Adrenal gland (tissue), 12 donors: ENCODE measurements around the gene ETV5. TPM values are rescaled to one million over a fixed set of nuclear protein-coding genes. Genes with fewer than 3 reads are reported as not detected.

Experiments used
- DNase-seq, 7 donors: peaks; one replicate each; pipeline ENCODE4 v3.0.0-alpha.2; 2019 to 2020
- H3K27ac ChIP-seq, 5 donors: fragments of 200-600 bp; sonication (generic) in 4 of 5; 1 replicate in 3 of 5; 2 replicates in 2 of 5; pipeline versions ENCODE4 v1.5.1 to v1.8.0; 2016 to 2020; ENCODE audit warnings: mild to moderate bottlenecking in 1 of 5
- H3K27me3 ChIP-seq: fragments of 200-600 bp; 2 replicates; pipeline ENCODE4 v1.8.0; 2021
- H3K36me3 ChIP-seq, 2 donors: fragments of 200-600 bp; replicated peaks in 1 of 2; 1 replicate in 1 of 2; 2 replicates in 1 of 2; pipeline versions ENCODE4 v1.5.1 to v1.8.0; 2018 to 2022
- H3K4me1 ChIP-seq, 2 donors: fragments of 200-600 bp; replicated peaks in 1 of 2; 1 replicate in 1 of 2; 2 replicates in 1 of 2; pipeline versions ENCODE4 v1.5.1 to v1.8.0; 2018 to 2021
- H3K4me3 ChIP-seq, 4 donors: fragments of 200-600 bp; sonication (generic) in 3 of 4; one replicate each; pipeline ENCODE4 v1.5.1; 2016 to 2018
- H3K9me3 ChIP-seq, 3 donors: fragments of 200-600 bp; sonication (generic) in 1 of 3; replicated peaks in 1 of 3; 1 replicate in 2 of 3; 2 replicates in 1 of 3; pipeline versions ENCODE4 v1.5.1 to v1.8.0; 2016 to 2021
- CTCF ChIP-seq, 6 experiments: fragments of 450-650 bp in 4 of 6; fragments of 200-600 bp in 2 of 6; sonication (generic) in 1 of 6; IDR thresholded peaks; 1 replicate in 5 of 6; 2 replicates in 1 of 6; pipeline versions ENCODE4 v1.5.1 to v1.8.0; 2016 to 2021; ENCODE audit warnings: antibody characterized with exemption in 6 of 6, mild to moderate bottlenecking in 2 of 6, moderate library complexity in 1 of 6
- POLR2A ChIP-seq, 2 donors: fragments of 450-650 bp; IDR thresholded peaks; one replicate each; pipeline ENCODE4 v1.6.1; 2017; ENCODE audit warnings: antibody characterized with exemption in 2 of 2, mild to moderate bottlenecking in 2 of 2, moderate library complexity in 1 of 2
- WGBS, 4 donors: extraction: QIAGEN DNeasy Blood & Tissue Kit in 2 of 4; methylation state at CpG; one replicate each; pipeline versions ENCODE4 v1.1.5 to v1.1.7; 2013 to 2017; 5-methylcytosine and 5-hydroxymethylcytosine counted together
- intact Hi-C, 2 donors: fragments of 100-400 bp; cut with DNase I; formaldehyde crosslinking; loops; one replicate each; pipeline versions ENCODE4 v1.14.1 to v1.15.0; 2022 to 2023
- polyA plus RNA-seq, 3 donors: library from polyadenylated mRNA; stranded (reverse); fragments of 200-250 nt in 2 of 3; fragments of 350-450 nt in 1 of 3; fragmentation: Illumina TruSeq in 1 of 3; extraction: RNeasy Lipid Tissue Mini Kit (QIAGEN cat#74804) in 1 of 3; gene quantifications; one replicate each; pipeline ENCODE4 v1.2.3, GENCODE V29; 2013 to 2014
- total RNA-seq, 9 donors: library from RNA; depleted of rRNA in 4 of 9; stranded (reverse); fragments of >200 nt in 4 of 9; fragments of 120-200 nt in 1 of 9; fragmentation: NEBNext Ultra II Directional in 1 of 9; extraction: Animal tissue kit (Norgen Biotek cat#: 25700) in 1 of 9; gene quantifications; one replicate each; pipeline versions ENCODE4 v1.1.0 to v1.2.4, GENCODE V29; 2013 to 2023
- donor health status: healthy with polysubstance abuse.
- donor health status: Bipolar disorder and iron deficiency.
- donor health status: DM: yes; HTN: yes; CAD: no.
- donor health status: DM: no; HTN: no; CAD: no.
- donor health status: DM: no; HTN: no; CAD: no.
- donor health status: DM: yes; HTN: yes; CAD: no.

ETV5 gene
- total and polyA plus RNA-seq, 12 donors, result 17.2 to 114 (median 63.3) TPM

GRCh38 chr3:186099178-186099577 lies 9.7 kb downstream of the ETV5 start:
- 27 to 50% (median 45%) methylated on average over 5 of the region's 5 CpGs for WGBS, 4 donors
- Histone ChIP-seq H3K4me3 (no peak overlapping the region), H3K4me1 (peaks cover 28 to 43% of the 10 kb centered on the region in 2 donors), H3K27ac (peak overlapping the region in 3 of 5 donors; percentile 40 to 63 (median 46)), H3K27me3 (no peaks in the 10 kb centered on the region), H3K36me3 (peaks cover 0 to 9% of the 10 kb centered on the region in 2 donors), H3K9me3 (no peaks in the 10 kb centered on the region)
- DNase-seq, result peak; percentile 69 to 93 (median 87)
- TF ChIP-seq CTCF (IDR thresholded peaks at IDR 0.05) (no peak), POLR2A (IDR thresholded peaks at IDR 0.05) (peak in 1 of 2 donors; percentile 18)
- intact Hi-C loops, result no loop called here

DNA sequence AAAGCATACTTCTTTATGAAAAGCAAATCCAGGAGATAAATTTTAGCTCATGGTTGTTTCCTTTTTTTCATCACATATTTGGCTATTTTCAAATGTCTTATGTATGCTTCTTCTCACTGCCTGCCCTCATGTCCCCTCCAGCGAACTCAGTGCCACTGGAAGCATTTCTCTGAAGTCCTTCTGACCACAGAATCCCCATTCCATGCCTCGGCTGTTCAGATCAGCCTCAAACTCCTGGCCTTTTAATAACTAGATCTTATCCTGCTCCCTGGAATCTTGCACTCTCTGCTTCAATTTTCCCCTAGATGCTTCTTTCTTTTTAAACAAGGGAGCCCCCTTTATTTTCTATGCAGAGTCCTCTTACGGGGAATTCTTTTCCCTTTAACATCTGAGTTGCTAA lies 10.1 kb downstream of the ETV5 start:
- Histone ChIP-seq H3K27ac (peak overlapping the region in 2 of 5 donors; percentile 40 to 63), H3K9me3 (no peaks in the 10 kb centered on the region), H3K27me3 (no peaks in the 10 kb centered on the region), H3K4me3 (no peak overlapping the region), H3K4me1 (peaks cover 28 to 40% of the 10 kb centered on the region in 2 donors), H3K36me3 (peaks cover 0 to 9% of the 10 kb centered on the region in 2 donors)
- intact Hi-C loops, result no loop called here
- no peak for DNase-seq
- no peak for TF ChIP-seq CTCF (IDR thresholded peaks at IDR 0.05)
- 69 to 73% (median 71%) methylated on average over 3 of the region's 3 CpGs for WGBS, 4 donors

DNA sequence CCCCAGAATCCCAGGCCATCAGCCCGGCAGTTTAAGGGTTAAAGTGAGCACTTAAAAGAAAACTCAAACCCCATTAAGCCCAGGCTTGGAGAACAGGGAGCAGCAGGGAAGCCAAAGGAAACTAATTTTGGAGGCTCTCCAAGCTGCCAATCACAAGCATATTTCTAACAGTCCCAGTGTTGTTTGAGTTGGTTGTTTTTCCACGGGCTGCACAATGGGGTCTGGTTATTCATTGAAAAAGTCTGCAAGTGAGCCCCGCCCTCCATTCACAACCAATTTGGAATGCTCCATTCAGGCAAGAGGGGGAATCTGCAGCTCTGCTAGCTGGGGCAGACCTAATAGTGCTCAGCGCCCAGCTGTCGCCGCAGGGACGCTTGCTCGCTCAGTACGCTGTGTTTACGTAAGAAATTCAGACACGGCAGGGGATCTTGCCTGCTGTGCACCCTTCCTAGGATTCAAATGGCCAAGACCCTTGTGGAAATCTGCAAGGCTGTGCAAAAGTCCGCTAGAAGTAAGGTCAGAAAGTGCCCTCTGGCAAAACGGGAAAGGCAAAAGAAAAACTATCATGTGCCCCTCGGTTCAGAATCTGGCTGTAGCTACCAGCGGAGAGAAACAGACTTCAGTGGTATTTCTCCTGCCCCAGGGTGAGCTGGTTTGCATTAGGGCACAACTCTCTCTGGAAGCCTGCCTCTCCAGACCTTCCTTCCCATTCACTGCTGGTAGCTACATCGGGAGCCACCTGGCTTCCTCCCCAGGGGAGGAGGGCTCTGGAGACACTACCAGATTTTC lies 11.0 kb downstream of the ETV5 start:
- WGBS, 4 donors, result 5 to 12% (median 8%) methylated on average over 14 to 16 of the region's 16 CpGs
- Histone ChIP-seq H3K27me3 (no peaks in the 10 kb centered on the region), H3K36me3 (peaks cover 0 to 9% of the 10 kb centered on the region in 2 donors), H3K4me3 (peak overlapping the region in 2 of 4 donors; percentile 35 to 45), H3K9me3 (no peaks in the 10 kb centered on the region), H3K4me1 (peaks cover 28 to 32% of the 10 kb centered on the region in 2 donors), H3K27ac (peak overlapping the region in 4 of 5 donors; percentile 24 to 63 (median 47))
- TF ChIP-seq POLR2A (IDR thresholded peaks at IDR 0.05), result peak in 1 of 2 donors; percentile 60
- TF ChIP-seq CTCF (IDR thresholded peaks at IDR 0.05), result no peak
- intact Hi-C loops, result no loop called here
- peak; percentile 56 to 86 (median 66) for DNase-seq

- H3K9me3 ChIP-seq, result no peaks in the 10 kb centered on the region
- peaks cover 0 to 9% of the 10 kb centered on the region in 2 donors for H3K36me3 ChIP-seq
- 65 to 69% (median 66%) methylated on average over 4 of the region's 4 CpGs for WGBS, 4 donors
- H3K4me1 ChIP-seq, result peaks cover 28 to 32% of the 10 kb centered on the region in 2 donors
- H3K27ac ChIP-seq, result peak overlapping the region in 2 of 5 donors; percentile 54 to 63
- no peak overlapping the region for H3K4me3 ChIP-seq
- no peak for DNase-seq
- no peaks in the 10 kb centered on the region for H3K27me3 ChIP-seq
- intact Hi-C loops, result no loop called here
- TF ChIP-seq CTCF (IDR thresholded peaks at IDR 0.05) (no peak), POLR2A (IDR thresholded peaks at IDR 0.05) (no peak)
Measured at GRCh38 chr3:186097317-186097662, 11.6 kb downstream of the ETV5 start.
